ENCODE measurements around the gene MIB1.

- TF ChIP-seq FOXK2 (IDR thresholded peaks at IDR 0.05), result no peak
- no peak for TF ChIP-seq SP1 (IDR thresholded peaks at IDR 0.05)
- no peak for TF ChIP-seq SUZ12 (IDR thresholded peaks at IDR 0.05)
- TF ChIP-seq LEF1 (IDR thresholded peaks at IDR 0.05; ENCODE audit: borderline replicate concordance), result no peak
- TF ChIP-seq BHLHE40 (IDR thresholded peaks at IDR 0.05; ENCODE audit: borderline replicate concordance), result no peak
- TF ChIP-seq ARNT (IDR thresholded peaks at IDR 0.05), result no peak
Observed at GRCh38 chr18:21741312-21741561, 645 bp downstream of the MIB1 start.
